CD14-positive monocyte (primary cell): Measurements from ENCODE around the gene RPS6KL1. TPM values are rescaled to one million over a fixed set of nuclear protein-coding genes. Genes with fewer than 3 reads are reported as not detected.

Experiments used
- DNase-seq, 3 donors: peaks; one replicate each; pipeline ENCODE4 v3.0.0-alpha.2; 2011 to 2022
- H2AFZ ChIP-seq: 2 replicates; pipeline ENCODE4 v1.6.0; 2012; ENCODE audit warnings: mild to moderate bottlenecking, low read depth, low read length, inconsistent platforms; ENCODE audit not compliant: insufficient read depth, poor library complexity, severe bottlenecking
- H3K27ac ChIP-seq, 2 donors: 1 replicate in 1 of 2; 2 replicates in 1 of 2; pipeline ENCODE4 v1.5.1; 2012 to 2013; ENCODE audit warnings: low read length in 2 of 2, control low read depth in 1 of 2, inconsistent platforms in 1 of 2, low read depth in 1 of 2, mild to moderate bottlenecking in 1 of 2
- H3K27me3 ChIP-seq, 2 donors: one replicate each; pipeline versions ENCODE4 v1.6.0 to v1.6.1; 2011 to 2013; ENCODE audit warnings: low read length in 2 of 2; ENCODE audit not compliant: control insufficient read depth in 2 of 2, insufficient read depth in 2 of 2
- H3K36me3 ChIP-seq, 2 donors: replicated peaks in 1 of 2; 1 replicate in 1 of 2; 2 replicates in 1 of 2; pipeline versions ENCODE4 v1.5.1 to v1.6.1; 2012 to 2013; ENCODE audit warnings: low read length in 2 of 2, control low read depth in 1 of 2, inconsistent platforms in 1 of 2, mild to moderate bottlenecking in 1 of 2; ENCODE audit not compliant: insufficient read depth in 2 of 2, control insufficient read depth in 1 of 2
- H3K4me1 ChIP-seq, 2 donors: 1 replicate in 1 of 2; 2 replicates in 1 of 2; pipeline versions ENCODE4 v1.5.1 to v1.6.1; 2012 to 2013; ENCODE audit warnings: low read length in 2 of 2, control low read depth in 1 of 2, inconsistent platforms in 1 of 2, mild to moderate bottlenecking in 1 of 2, moderate library complexity in 1 of 2; ENCODE audit not compliant: insufficient read depth in 2 of 2, control insufficient read depth in 1 of 2
- H3K4me2 ChIP-seq: replicated peaks from 2 replicates; pipeline ENCODE3; 2012; ENCODE audit warnings: low read length, moderate library complexity, mild to moderate bottlenecking; ENCODE audit not compliant: poor library complexity, severe bottlenecking; ENCODE audit errors: extremely low read depth
- H3K4me3 ChIP-seq, 3 experiments: fragments of 200-600 bp in 1 of 3; sonication (generic) in 1 of 3; replicated peaks in 1 of 3; 1 replicate in 2 of 3; 2 replicates in 1 of 3; pipeline ENCODE4 v1.5.1; 2011 to 2013; ENCODE audit warnings: low read length in 3 of 3, mild to moderate bottlenecking in 3 of 3, control low read depth in 2 of 3, low read depth in 2 of 3, inconsistent platforms in 1 of 3, moderate library complexity in 1 of 3
- H3K79me2 ChIP-seq: 2 replicates; pipeline ENCODE4 v1.6.0; 2012; ENCODE audit warnings: mild to moderate bottlenecking, control low read depth, inconsistent platforms, low read length, moderate library complexity; ENCODE audit not compliant: insufficient read depth
- H3K9ac ChIP-seq: 2 replicates; pipeline ENCODE4 v1.6.0; 2017; ENCODE audit warnings: low read length, mild to moderate bottlenecking; ENCODE audit not compliant: insufficient read depth, poor library complexity, severe bottlenecking
- H3K9me3 ChIP-seq, 2 donors: replicated peaks in 1 of 2; 1 replicate in 1 of 2; 2 replicates in 1 of 2; pipeline versions ENCODE4 v1.5.1 to v1.6.1; 2012 to 2013; ENCODE audit warnings: low read length in 2 of 2, control low read depth in 1 of 2; ENCODE audit not compliant: control insufficient read depth in 1 of 2, insufficient read depth in 1 of 2
- H4K20me1 ChIP-seq: 2 replicates; pipeline ENCODE4 v1.6.0; 2012; ENCODE audit warnings: mild to moderate bottlenecking, low read length, control low read depth, moderate library complexity; ENCODE audit not compliant: insufficient read depth
- H3K27ac Mint-ChIP-seq, 7 donors: one replicate each; pipeline ENCODE4 v1.8.0; 2020; ENCODE audit warnings: mild to moderate bottlenecking in 7 of 7, mixed read lengths in 7 of 7, moderate library complexity in 6 of 7, inconsistent platforms in 2 of 7
- H3K27me3 Mint-ChIP-seq, 3 donors: one replicate each; pipeline ENCODE4 v1.8.0; 2021 to 2022; ENCODE audit warnings: low read depth in 3 of 3, mild to moderate bottlenecking in 3 of 3, mixed read lengths in 3 of 3, moderate library complexity in 3 of 3, inconsistent platforms in 1 of 3
- H3K36me3 Mint-ChIP-seq, 2 donors: one replicate each; pipeline ENCODE4 v1.8.0; 2020; ENCODE audit warnings: mixed read lengths in 2 of 2, inconsistent platforms in 1 of 2, mild to moderate bottlenecking in 1 of 2
- H3K4me1 Mint-ChIP-seq: one replicate; pipeline ENCODE4 v1.8.0; 2020; ENCODE audit warnings: mild to moderate bottlenecking, mixed read lengths
- H3K4me3 Mint-ChIP-seq, 2 donors: one replicate each; pipeline ENCODE4 v1.8.0; 2020; ENCODE audit warnings: mild to moderate bottlenecking in 2 of 2, mixed read lengths in 2 of 2, moderate library complexity in 1 of 2
- H3K9me3 Mint-ChIP-seq, 7 donors: one replicate each; pipeline ENCODE4 v1.8.0; 2020 to 2022; ENCODE audit warnings: mixed read lengths in 7 of 7, mild to moderate bottlenecking in 6 of 7, moderate library complexity in 6 of 7, inconsistent platforms in 2 of 7
- CTCF ChIP-seq: fragments of 200-600 bp; IDR thresholded peaks from one replicate; pipeline ENCODE4 v1.8.0; 2022; ENCODE audit warnings: antibody characterized with exemption, mild to moderate bottlenecking
- WGBS: methylation state at CpG from one replicate; pipeline ENCODE4 v1.1.5; 2013; ENCODE audit warnings: missing lambda C conversion rate; ENCODE audit not compliant: insufficient coverage; 5-methylcytosine and 5-hydroxymethylcytosine counted together
- intact Hi-C, 2 donors: fragments of 100-400 bp; cut with micrococcal nuclease; formaldehyde crosslinking; loops; one replicate each; pipeline versions ENCODE4 v1.15.0 to v1.15.1; 2023
- polyA plus RNA-seq, 3 donors: library from polyadenylated mRNA; depleted of rRNA in 1 of 3; unstranded in 2 of 3; stranded (reverse) in 1 of 3; fragments of 300-500 nt in 2 of 3; fragments of >200 nt in 1 of 3; fragmentation: Illumina TruSeq in 2 of 3; gene quantifications; 1 replicate in 2 of 3; 2 replicates in 1 of 3; pipeline ENCODE4 v1.2.3, GENCODE V29; 2012 to 2021

Gene RPS6KL1
- polyA plus RNA-seq, 3 donors, result 0.13 TPM; not detected in 2

- H3K9me3 ChIP-seq, result no peaks in the 10 kb centered on the region
- DNase-seq, result no peak
- no peak for TF ChIP-seq CTCF
- intact Hi-C loops, result no loop called here
- peak overlapping the region in 1 of 2 donors; percentile 16 for H3K27ac ChIP-seq
- no peak overlapping the region for H3K4me3 ChIP-seq
- peaks cover 42 to 57% of the 10 kb centered on the region in 2 donors for H3K36me3 Mint-ChIP-seq
- H3K36me3 ChIP-seq, result peaks cover 35 to 69% of the 10 kb centered on the region in 2 donors
- H3K27ac Mint-ChIP-seq, result no peak overlapping the region
- H3K4me3 Mint-ChIP-seq, result no peak overlapping the region
- no peaks in the 10 kb centered on the region for H3K9me3 Mint-ChIP-seq
- no peaks in the 10 kb centered on the region for H3K27me3 Mint-ChIP-seq
- no peak overlapping the region for H2AFZ ChIP-seq
- peaks cover 86% of the 10 kb centered on the region for H4K20me1 ChIP-seq
- 75% methylated on average over 1 of the region's 3 CpGs for WGBS
- peaks cover 38% of the 10 kb centered on the region for H3K4me1 Mint-ChIP-seq
- H3K79me2 ChIP-seq, result peaks cover 82% of the 10 kb centered on the region
- no peak overlapping the region for H3K9ac ChIP-seq
- H3K4me2 ChIP-seq, result no peak overlapping the region
- H3K4me1 ChIP-seq, result peaks cover 20 to 28% of the 10 kb centered on the region in 2 donors
- H3K27me3 ChIP-seq, result no peaks in the 10 kb centered on the region
These were observed 37.1 kb downstream of the RPS6KL1 start for GRCh38 chr14:74886001-74886400.

GRCh38 chr14:74882103-74882920 lies 40.7 kb downstream of the RPS6KL1 start:
- H3K9ac ChIP-seq, result peak overlapping the region; percentile 95
- no peaks in the 10 kb centered on the region for H3K27me3 Mint-ChIP-seq
- peaks cover 23 to 31% of the 10 kb centered on the region in 2 donors for H3K4me1 ChIP-seq
- peak overlapping the region; percentile 87 to 92 for H3K27ac ChIP-seq
- H3K9me3 Mint-ChIP-seq, result no peaks in the 10 kb centered on the region
- H3K27me3 ChIP-seq, result no peaks in the 10 kb centered on the region
- intact Hi-C loops, result no loop called here
- WGBS, result 2% methylated on average over 46 of the region's 49 CpGs
- peak overlapping the region; percentile 99 to 100 for H3K4me3 Mint-ChIP-seq
- peak; percentile 56 to 77 (median 56) for DNase-seq
- H3K9me3 ChIP-seq, result no peaks in the 10 kb centered on the region
- peaks cover 14 to 33% of the 10 kb centered on the region in 2 donors for H3K36me3 ChIP-seq
- TF ChIP-seq CTCF, result no peak
- peak overlapping the region; percentile 98 to 100 (median 99) for H3K27ac Mint-ChIP-seq
- H3K4me3 ChIP-seq, result peak overlapping the region; percentile 86 to 91 (median 89)
- H3K36me3 Mint-ChIP-seq, result peaks cover 16 to 25% of the 10 kb centered on the region in 2 donors
- peaks cover 43% of the 10 kb centered on the region for H3K4me1 Mint-ChIP-seq
- peak overlapping the region; percentile 99 for H3K4me2 ChIP-seq
- H2AFZ ChIP-seq, result peak overlapping the region; percentile 100
- peaks cover 49% of the 10 kb centered on the region for H4K20me1 ChIP-seq
- H3K79me2 ChIP-seq, result peaks cover 61% of the 10 kb centered on the region
